ENCODE results near the gene FAM25G.

- TF ChIP-seq CTCF (conservative IDR thresholded peaks at IDR 0.05) (no peak), ZFX (IDR thresholded peaks at IDR 0.05) (no peak)
These were observed 38.1 kb downstream of the FAM25G start for GRCh38 chr10:47453141-47454007.

Measured in C4-2B (cell line).